Liver (tissue), 9 donors: Measurements from ENCODE around the gene TCHP. TPM values are rescaled to one million over a fixed set of nuclear protein-coding genes. Genes with fewer than 3 reads are reported as not detected.

ENCODE experiments used
- DNase-seq: peaks from one replicate; pipeline ENCODE4 v3.0.0-alpha.2; 2017; ENCODE audit warnings: low spot score
- H3K27ac ChIP-seq, 2 donors: one replicate each; pipeline ENCODE4 v1.7.0; 2013; ENCODE audit warnings: inconsistent platforms in 2 of 2, low read length in 2 of 2, control low read depth in 1 of 2, low read depth in 1 of 2, mild to moderate bottlenecking in 1 of 2
- H3K27me3 ChIP-seq, 4 donors: one replicate each; pipeline versions ENCODE4 v1.6.1 to v1.7.0; 2013; ENCODE audit warnings: low read length in 3 of 4, inconsistent platforms in 1 of 4, mild to moderate bottlenecking in 1 of 4, moderate library complexity in 1 of 4; ENCODE audit not compliant: control insufficient read depth in 4 of 4, insufficient read depth in 4 of 4
- H3K36me3 ChIP-seq, 4 donors: one replicate each; pipeline versions ENCODE4 v1.6.1 to v1.7.0; 2013; ENCODE audit warnings: low read length in 3 of 4, mild to moderate bottlenecking in 3 of 4, low read depth in 1 of 4, moderate library complexity in 1 of 4; ENCODE audit not compliant: control insufficient read depth in 4 of 4, insufficient read depth in 3 of 4
- H3K4me1 ChIP-seq, 4 donors: one replicate each; pipeline versions ENCODE4 v1.6.1 to v1.7.0; 2013; ENCODE audit warnings: low read length in 3 of 4, mild to moderate bottlenecking in 3 of 4, moderate library complexity in 1 of 4; ENCODE audit not compliant: control insufficient read depth in 4 of 4, insufficient read depth in 4 of 4
- H3K4me3 ChIP-seq, 3 donors: one replicate each; pipeline versions ENCODE4 v1.6.1 to v1.7.0; 2013; ENCODE audit warnings: low read length in 3 of 3, control low read depth in 1 of 3, low read depth in 1 of 3, mild to moderate bottlenecking in 1 of 3
- H3K9ac ChIP-seq, 2 donors: one replicate each; pipeline ENCODE4 v1.7.0; 2013; ENCODE audit warnings: low read length in 2 of 2, mild to moderate bottlenecking in 2 of 2, moderate library complexity in 2 of 2, control low read depth in 1 of 2, low read depth in 1 of 2
- H3K9me3 ChIP-seq, 4 donors: one replicate each; pipeline versions ENCODE4 v1.6.1 to v1.7.0; 2013; ENCODE audit warnings: low read length in 3 of 4; ENCODE audit not compliant: control insufficient read depth in 4 of 4
- FOXA1 ChIP-seq: IDR thresholded peaks from 2 replicates; pipeline ENCODE4 v1.6.1; 2016; ENCODE audit warnings: antibody characterized with exemption
- FOXA2 ChIP-seq: IDR thresholded peaks from 2 replicates; pipeline ENCODE4 v1.6.1; 2016; ENCODE audit warnings: antibody characterized with exemption
- GABPA ChIP-seq, 2 donors: IDR thresholded peaks in 1 of 2; conservative IDR thresholded peaks in 1 of 2; 2 replicates each; pipeline ENCODE4 v1.6.1; 2016; ENCODE audit warnings: antibody characterized with exemption in 2 of 2, mild to moderate bottlenecking in 1 of 2, moderate library complexity in 1 of 2
- RAD21 ChIP-seq, 2 donors: IDR thresholded peaks; 2 replicates each; pipeline ENCODE4 v1.6.1; 2016; ENCODE audit warnings: antibody characterized with exemption in 2 of 2, mild to moderate bottlenecking in 2 of 2
- RXRA ChIP-seq, 2 donors: IDR thresholded peaks; 2 replicates each; pipeline ENCODE4 v1.6.1; 2017 to 2018; ENCODE audit warnings: antibody characterized with exemption in 2 of 2, mild to moderate bottlenecking in 1 of 2
- SP1 ChIP-seq: IDR thresholded peaks from 2 replicates; pipeline ENCODE4 v1.6.1; 2018; ENCODE audit warnings: antibody characterized with exemption, mild to moderate bottlenecking
- TAF1 ChIP-seq: conservative IDR thresholded peaks from 2 replicates; pipeline ENCODE4 v1.6.1; 2016; ENCODE audit warnings: antibody characterized with exemption, mild to moderate bottlenecking
- YY1 ChIP-seq: IDR thresholded peaks from 2 replicates; pipeline ENCODE4 v1.6.1; 2016; ENCODE audit warnings: antibody characterized with exemption, mild to moderate bottlenecking
- WGBS: extraction: QIAGEN DNeasy Blood & Tissue Kit; methylation state at CpG from one replicate; pipeline ENCODE4 v1.1.7; 2013; 5-methylcytosine and 5-hydroxymethylcytosine counted together
- polyA plus RNA-seq, 2 donors: library from polyadenylated mRNA; stranded (reverse) in 1 of 2; unstranded in 1 of 2; fragments of 200-250 nt in 1 of 2; fragments of >200 nt in 1 of 2; fragmentation: Nextera tagmentation in 1 of 2; extraction: Ambion mirVana in 1 of 2; gene quantifications; one replicate each; pipeline versions ENCODE4 v1.2.1 to v1.2.3, GENCODE V29; 2013 to 2015
- total RNA-seq, 2 donors: library from RNA; depleted of rRNA; stranded (reverse); fragments of >200 nt; gene quantifications; one replicate each; pipeline ENCODE4 v1.2.3, GENCODE V29; 2014
- TF ChIP-seq, protein P1 (sequence below): fragments of 150-350 bp; IDR thresholded peaks from 2 replicates; pipeline ENCODE4 v1.5.1; 2017; ENCODE audit warnings: improper control_type of control experiment, low read depth, low read length; ENCODE audit not compliant: missing input control
- TF ChIP-seq, protein P2 (sequence below): IDR thresholded peaks from 2 replicates; pipeline ENCODE4 v1.6.1; 2016; ENCODE audit warnings: antibody characterized with exemption, mild to moderate bottlenecking
- TF ChIP-seq, protein P3 (sequence below): IDR thresholded peaks from 2 replicates; pipeline ENCODE4 v1.6.1; 2016; ENCODE audit warnings: antibody characterized with exemption
- TF ChIP-seq, protein P4 (sequence below): IDR thresholded peaks from 2 replicates; pipeline ENCODE4 v1.6.1; 2016; ENCODE audit warnings: antibody characterized with exemption
- donor health status: healthy.
- donor health status: healthy.
- donor health status: healthy.
- donor health status: healthy.
- donor health status: healthy.

The TCHP gene
- total and polyA plus RNA-seq, 4 donors = 5.0 to 9.8 (median 5.2) TPM

DNA sequence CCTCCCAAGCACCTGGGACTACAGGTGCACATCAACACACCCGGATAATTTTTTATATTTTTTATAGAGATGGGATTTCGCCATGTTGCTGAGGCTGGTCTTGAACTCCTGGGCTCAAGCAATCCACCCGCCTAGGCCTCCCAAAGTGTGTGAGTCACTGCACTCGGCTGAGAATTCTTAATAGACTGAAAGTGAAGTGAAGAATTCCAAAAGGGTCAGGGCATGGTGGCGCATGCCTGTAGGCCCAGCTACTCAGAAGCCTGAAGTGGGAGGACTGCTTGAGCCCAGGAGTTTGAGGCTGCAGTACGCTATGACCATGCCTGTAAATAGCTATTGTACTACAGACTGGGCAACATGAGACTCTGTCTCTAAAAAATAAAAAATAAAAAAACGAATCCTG lies 43.7 kb downstream of the TCHP start (continued):
- TF ChIP-seq, protein P1, sequence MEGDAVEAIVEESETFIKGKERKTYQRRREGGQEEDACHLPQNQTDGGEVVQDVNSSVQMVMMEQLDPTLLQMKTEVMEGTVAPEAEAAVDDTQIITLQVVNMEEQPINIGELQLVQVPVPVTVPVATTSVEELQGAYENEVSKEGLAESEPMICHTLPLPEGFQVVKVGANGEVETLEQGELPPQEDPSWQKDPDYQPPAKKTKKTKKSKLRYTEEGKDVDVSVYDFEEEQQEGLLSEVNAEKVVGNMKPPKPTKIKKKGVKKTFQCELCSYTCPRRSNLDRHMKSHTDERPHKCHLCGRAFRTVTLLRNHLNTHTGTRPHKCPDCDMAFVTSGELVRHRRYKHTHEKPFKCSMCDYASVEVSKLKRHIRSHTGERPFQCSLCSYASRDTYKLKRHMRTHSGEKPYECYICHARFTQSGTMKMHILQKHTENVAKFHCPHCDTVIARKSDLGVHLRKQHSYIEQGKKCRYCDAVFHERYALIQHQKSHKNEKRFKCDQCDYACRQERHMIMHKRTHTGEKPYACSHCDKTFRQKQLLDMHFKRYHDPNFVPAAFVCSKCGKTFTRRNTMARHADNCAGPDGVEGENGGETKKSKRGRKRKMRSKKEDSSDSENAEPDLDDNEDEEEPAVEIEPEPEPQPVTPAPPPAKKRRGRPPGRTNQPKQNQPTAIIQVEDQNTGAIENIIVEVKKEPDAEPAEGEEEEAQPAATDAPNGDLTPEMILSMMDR = no peak

DNA sequence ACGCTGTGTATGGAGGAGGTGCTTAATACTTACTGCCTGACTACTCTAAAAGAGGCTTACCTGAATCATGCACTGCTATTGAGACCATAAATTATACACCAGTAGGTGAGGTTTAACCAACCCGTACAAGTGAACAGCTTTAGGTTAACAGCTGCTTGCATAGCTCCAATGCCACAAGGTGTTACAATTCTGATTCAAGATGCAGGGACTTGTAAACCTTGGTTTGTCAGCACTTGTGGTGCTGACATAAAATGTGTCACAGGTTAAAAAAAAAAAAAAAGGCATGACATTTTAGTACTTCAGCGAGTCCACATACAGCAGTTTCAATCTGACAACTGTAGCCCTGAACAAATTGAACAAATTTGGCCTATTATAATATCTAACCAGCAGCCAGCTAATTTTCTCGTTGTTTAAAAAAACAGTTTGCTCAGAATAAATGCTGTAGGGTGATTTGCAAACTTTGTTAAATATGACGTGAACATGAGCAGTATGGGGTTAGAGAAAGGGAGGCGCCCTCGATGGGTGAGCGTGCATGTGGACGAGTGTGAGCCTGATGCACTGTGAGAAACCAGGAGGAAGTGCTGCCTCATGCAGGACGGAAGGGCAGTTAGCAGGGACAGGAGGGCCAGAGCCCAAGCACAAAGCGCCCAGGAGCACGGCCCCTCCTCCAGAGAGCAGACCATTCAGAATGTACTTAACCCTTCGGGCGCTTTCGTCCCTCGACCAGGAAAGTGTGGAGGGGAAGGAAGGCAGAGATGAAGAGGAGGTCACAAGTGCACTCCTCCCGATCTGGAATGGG lies 44.7 kb downstream of the TCHP start:
- H3K27me3 ChIP-seq = no peaks in the 10 kb centered on the region
- peaks cover 6 to 47% (median 31%) of the 10 kb centered on the region in 4 donors for H3K4me1 ChIP-seq
- H3K9me3 ChIP-seq = no peaks in the 10 kb centered on the region
- no peak overlapping the region for H3K4me3 ChIP-seq
- 42% methylated on average over 17 of the region's 17 CpGs for WGBS
- peak overlapping the region; percentile 39 to 66 for H3K27ac ChIP-seq
- H3K9ac ChIP-seq = peak overlapping the region in 1 of 2 donors; percentile 16
- H3K36me3 ChIP-seq = peaks cover 0 to 3% (median 2%) of the 10 kb centered on the region in 4 donors
- TF ChIP-seq, protein P2, sequence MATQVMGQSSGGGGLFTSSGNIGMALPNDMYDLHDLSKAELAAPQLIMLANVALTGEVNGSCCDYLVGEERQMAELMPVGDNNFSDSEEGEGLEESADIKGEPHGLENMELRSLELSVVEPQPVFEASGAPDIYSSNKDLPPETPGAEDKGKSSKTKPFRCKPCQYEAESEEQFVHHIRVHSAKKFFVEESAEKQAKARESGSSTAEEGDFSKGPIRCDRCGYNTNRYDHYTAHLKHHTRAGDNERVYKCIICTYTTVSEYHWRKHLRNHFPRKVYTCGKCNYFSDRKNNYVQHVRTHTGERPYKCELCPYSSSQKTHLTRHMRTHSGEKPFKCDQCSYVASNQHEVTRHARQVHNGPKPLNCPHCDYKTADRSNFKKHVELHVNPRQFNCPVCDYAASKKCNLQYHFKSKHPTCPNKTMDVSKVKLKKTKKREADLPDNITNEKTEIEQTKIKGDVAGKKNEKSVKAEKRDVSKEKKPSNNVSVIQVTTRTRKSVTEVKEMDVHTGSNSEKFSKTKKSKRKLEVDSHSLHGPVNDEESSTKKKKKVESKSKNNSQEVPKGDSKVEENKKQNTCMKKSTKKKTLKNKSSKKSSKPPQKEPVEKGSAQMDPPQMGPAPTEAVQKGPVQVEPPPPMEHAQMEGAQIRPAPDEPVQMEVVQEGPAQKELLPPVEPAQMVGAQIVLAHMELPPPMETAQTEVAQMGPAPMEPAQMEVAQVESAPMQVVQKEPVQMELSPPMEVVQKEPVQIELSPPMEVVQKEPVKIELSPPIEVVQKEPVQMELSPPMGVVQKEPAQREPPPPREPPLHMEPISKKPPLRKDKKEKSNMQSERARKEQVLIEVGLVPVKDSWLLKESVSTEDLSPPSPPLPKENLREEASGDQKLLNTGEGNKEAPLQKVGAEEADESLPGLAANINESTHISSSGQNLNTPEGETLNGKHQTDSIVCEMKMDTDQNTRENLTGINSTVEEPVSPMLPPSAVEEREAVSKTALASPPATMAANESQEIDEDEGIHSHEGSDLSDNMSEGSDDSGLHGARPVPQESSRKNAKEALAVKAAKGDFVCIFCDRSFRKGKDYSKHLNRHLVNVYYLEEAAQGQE = no peak
- TF ChIP-seq SP1 (peak; percentile 55), FOXA1 (no peak), RAD21 (IDR thresholded peaks at IDR 0.05) (peak; percentile 34 to 60), YY1 (peak; percentile 25), GABPA (IDR thresholded peaks at IDR 0.05 in 1 of 2, conservative IDR thresholded peaks at IDR 0.05 in 1 of 2) (peak in 1 of 2 donors; percentile 22), RXRA (IDR thresholded peaks at IDR 0.05) (peak; percentile 7 to 33)
- TF ChIP-seq, protein P3, sequence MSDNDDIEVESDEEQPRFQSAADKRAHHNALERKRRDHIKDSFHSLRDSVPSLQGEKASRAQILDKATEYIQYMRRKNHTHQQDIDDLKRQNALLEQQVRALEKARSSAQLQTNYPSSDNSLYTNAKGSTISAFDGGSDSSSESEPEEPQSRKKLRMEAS = peak; percentile 47
- peak; percentile 49 for DNase-seq

DNA sequence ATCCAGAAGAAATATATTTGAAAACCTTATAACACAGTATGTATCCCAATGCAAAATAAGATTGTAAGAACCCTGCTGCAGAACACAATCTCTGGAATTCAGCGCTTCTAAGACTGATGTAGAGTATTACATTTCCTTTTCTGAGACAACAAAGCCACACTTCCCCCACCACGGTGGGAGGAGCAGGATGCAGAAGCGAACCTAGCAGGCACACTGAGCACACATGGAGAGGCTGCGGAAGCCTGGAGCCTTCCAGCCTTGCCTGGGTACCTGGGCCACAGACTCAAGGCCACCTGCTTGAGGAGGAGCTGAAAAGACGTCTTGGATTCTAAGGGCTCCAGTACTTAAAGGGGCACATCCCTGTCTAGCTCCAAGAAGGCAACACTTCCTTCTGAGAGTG lies 46.4 kb downstream of the TCHP start:
- no peak overlapping the region for H3K9ac ChIP-seq
- peaks cover 6 to 57% (median 39%) of the 10 kb centered on the region in 4 donors for H3K4me1 ChIP-seq
- H3K9me3 ChIP-seq = no peaks in the 10 kb centered on the region
- H3K4me3 ChIP-seq = no peak overlapping the region
- H3K27ac ChIP-seq = no peak overlapping the region
- TF ChIP-seq, protein P4, sequence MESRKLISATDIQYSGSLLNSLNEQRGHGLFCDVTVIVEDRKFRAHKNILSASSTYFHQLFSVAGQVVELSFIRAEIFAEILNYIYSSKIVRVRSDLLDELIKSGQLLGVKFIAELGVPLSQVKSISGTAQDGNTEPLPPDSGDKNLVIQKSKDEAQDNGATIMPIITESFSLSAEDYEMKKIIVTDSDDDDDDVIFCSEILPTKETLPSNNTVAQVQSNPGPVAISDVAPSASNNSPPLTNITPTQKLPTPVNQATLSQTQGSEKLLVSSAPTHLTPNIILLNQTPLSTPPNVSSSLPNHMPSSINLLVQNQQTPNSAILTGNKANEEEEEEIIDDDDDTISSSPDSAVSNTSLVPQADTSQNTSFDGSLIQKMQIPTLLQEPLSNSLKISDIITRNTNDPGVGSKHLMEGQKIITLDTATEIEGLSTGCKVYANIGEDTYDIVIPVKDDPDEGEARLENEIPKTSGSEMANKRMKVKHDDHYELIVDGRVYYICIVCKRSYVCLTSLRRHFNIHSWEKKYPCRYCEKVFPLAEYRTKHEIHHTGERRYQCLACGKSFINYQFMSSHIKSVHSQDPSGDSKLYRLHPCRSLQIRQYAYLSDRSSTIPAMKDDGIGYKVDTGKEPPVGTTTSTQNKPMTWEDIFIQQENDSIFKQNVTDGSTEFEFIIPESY = no peak
- TF ChIP-seq TAF1 (no peak), FOXA2 (no peak)
- no peaks in the 10 kb centered on the region for H3K27me3 ChIP-seq
- DNase-seq = no peak
- peaks cover 3 to 15% (median 11%) of the 10 kb centered on the region in 4 donors for H3K36me3 ChIP-seq
- 69% methylated on average over 5 of the region's 5 CpGs for WGBS
